OCI-LY3 (cell line): ENCODE results near the gene SYNE4.

Experiments
- EZH2phosphoT487 ChIP-seq: fragments of 200-600 bp; shearing (Covaris generic); IDR thresholded peaks from 2 replicates; pipeline ENCODE4 v1.6.1; 2018; ENCODE audit warnings: antibody characterized with exemption, mixed run types, low read depth
- TF ChIP-seq, protein P1 (sequence below): fragments of 200-600, 300-600 bp; sonication (generic); IDR thresholded peaks from 2 replicates; pipeline ENCODE4 v1.5.1; 2014; ENCODE audit warnings: antibody characterized with exemption, low read length, low read depth

DNA sequence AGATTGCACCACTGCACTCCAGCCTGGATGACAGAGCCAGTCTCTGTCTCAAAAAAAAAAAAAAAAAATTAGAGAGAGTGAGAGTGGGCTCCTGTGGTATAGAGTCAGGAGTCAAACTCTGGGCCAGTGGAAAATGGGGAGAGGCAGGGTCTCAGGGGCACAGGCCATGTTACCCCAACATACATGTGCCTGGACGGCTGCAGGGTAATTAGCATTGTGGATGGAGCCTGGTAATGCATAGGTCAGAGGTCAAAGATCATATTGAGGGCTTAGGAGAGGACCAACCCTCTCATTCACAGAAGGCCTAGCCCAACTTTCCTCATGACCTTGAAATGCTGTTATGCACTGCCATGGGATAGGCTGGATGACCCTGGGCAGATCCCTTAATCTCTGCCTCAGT is 16.9 kb upstream of the SYNE4 start:
- TF ChIP-seq, protein P1, sequence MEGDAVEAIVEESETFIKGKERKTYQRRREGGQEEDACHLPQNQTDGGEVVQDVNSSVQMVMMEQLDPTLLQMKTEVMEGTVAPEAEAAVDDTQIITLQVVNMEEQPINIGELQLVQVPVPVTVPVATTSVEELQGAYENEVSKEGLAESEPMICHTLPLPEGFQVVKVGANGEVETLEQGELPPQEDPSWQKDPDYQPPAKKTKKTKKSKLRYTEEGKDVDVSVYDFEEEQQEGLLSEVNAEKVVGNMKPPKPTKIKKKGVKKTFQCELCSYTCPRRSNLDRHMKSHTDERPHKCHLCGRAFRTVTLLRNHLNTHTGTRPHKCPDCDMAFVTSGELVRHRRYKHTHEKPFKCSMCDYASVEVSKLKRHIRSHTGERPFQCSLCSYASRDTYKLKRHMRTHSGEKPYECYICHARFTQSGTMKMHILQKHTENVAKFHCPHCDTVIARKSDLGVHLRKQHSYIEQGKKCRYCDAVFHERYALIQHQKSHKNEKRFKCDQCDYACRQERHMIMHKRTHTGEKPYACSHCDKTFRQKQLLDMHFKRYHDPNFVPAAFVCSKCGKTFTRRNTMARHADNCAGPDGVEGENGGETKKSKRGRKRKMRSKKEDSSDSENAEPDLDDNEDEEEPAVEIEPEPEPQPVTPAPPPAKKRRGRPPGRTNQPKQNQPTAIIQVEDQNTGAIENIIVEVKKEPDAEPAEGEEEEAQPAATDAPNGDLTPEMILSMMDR: no peak
- no peak for TF ChIP-seq EZH2phosphoT487
